Measurements from ENCODE around the gene APRT.

APRT gene

GRCh38 chr16:88819126-88819525, 7.4 kb upstream of the APRT start:
- Histone ChIP-seq H3K27me3 (ENCODE audit: control insufficient read depth, low read length) (no peaks in the 10 kb centered on the region), H3K79me2 (ENCODE audit: control insufficient read depth, low read length) (no peaks in the 10 kb centered on the region), H4K20me1 (ENCODE audit: control insufficient read depth, insufficient read depth, low read depth, low read length) (no peaks in the 10 kb centered on the region), H3K9me3 (ENCODE audit: control insufficient read depth, insufficient read depth, low read length) (no peaks in the 10 kb centered on the region), H3K4me3 (ENCODE audit: low read length) (no peak overlapping the region), H3F3A (ENCODE audit: control insufficient read depth, insufficient read depth) (no peaks in the 10 kb centered on the region), H3K4me2 (ENCODE audit: low read length) (no peak overlapping the region), H3K36me3 (ENCODE audit: control insufficient read depth, low read length) (no peaks in the 10 kb centered on the region), H3K9me2 (replicated peaks; ENCODE audit: control insufficient read depth, low read length) (no peaks in the 10 kb centered on the region), H3K27ac (ENCODE audit: low read depth, low read length) (no peak overlapping the region), H3K4me1 (ENCODE audit: control insufficient read depth, low read length) (no peaks in the 10 kb centered on the region)
- TF ChIP-seq EZH2phosphoT487 (IDR thresholded peaks at IDR 0.05; ENCODE audit: borderline replicate concordance, low read length) (no peak), CTCF (IDR thresholded peaks at IDR 0.05; ENCODE audit: low read depth, low read length, poor library complexity, severe bottlenecking) (no peak)

- Histone ChIP-seq H3K4me3 (ENCODE audit: low read length) (no peak overlapping the region), H3K9me2 (replicated peaks; ENCODE audit: control insufficient read depth, low read length) (no peaks in the 10 kb centered on the region), H3K9me3 (ENCODE audit: control insufficient read depth, insufficient read depth, low read length) (no peaks in the 10 kb centered on the region), H3K27me3 (ENCODE audit: control insufficient read depth, low read length) (no peaks in the 10 kb centered on the region), H4K20me1 (ENCODE audit: control insufficient read depth, insufficient read depth, low read depth, low read length) (no peaks in the 10 kb centered on the region), H3K4me1 (ENCODE audit: control insufficient read depth, low read length) (no peaks in the 10 kb centered on the region), H3K36me3 (ENCODE audit: control insufficient read depth, low read length) (no peaks in the 10 kb centered on the region), H3K4me2 (ENCODE audit: low read length) (no peak overlapping the region), H3K27ac (ENCODE audit: low read depth, low read length) (no peak overlapping the region), H3K79me2 (ENCODE audit: control insufficient read depth, low read length) (no peaks in the 10 kb centered on the region), H3F3A (ENCODE audit: control insufficient read depth, insufficient read depth) (no peaks in the 10 kb centered on the region; the same call in 1 of the 2 replicates)
- TF ChIP-seq CTCF (IDR thresholded peaks at IDR 0.05; ENCODE audit: low read depth, low read length, poor library complexity, severe bottlenecking) (no peak), EZH2phosphoT487 (IDR thresholded peaks at IDR 0.05; ENCODE audit: borderline replicate concordance, low read length) (no peak)
Measured at GRCh38 chr16:88818575-88818874, 6.8 kb upstream of the APRT start.

- no peak for TF ChIP-seq CTCF (IDR thresholded peaks at IDR 0.05; ENCODE audit: low read depth, low read length, poor library complexity, severe bottlenecking)
- TF ChIP-seq EZH2phosphoT487 (IDR thresholded peaks at IDR 0.05; ENCODE audit: borderline replicate concordance, low read length) = no peak
- H3K27ac ChIP-seq (ENCODE audit: low read depth, low read length) = no peak overlapping the region
Measured at GRCh38 chr16:88817785-88818574, 6.3 kb upstream of the APRT start.

More at GRCh38 chr16:88817785-88818574, 6.3 kb upstream of the APRT start:
- H3F3A ChIP-seq (ENCODE audit: control insufficient read depth, insufficient read depth) = no peaks in the 10 kb centered on the region; the same call in 1 of the 2 replicates
- no peaks in the 10 kb centered on the region for H3K79me2 ChIP-seq (ENCODE audit: control insufficient read depth, low read length)
- H3K36me3 ChIP-seq (ENCODE audit: control insufficient read depth, low read length) = no peaks in the 10 kb centered on the region
- H3K9me2 ChIP-seq (replicated peaks; ENCODE audit: control insufficient read depth, low read length) = no peaks in the 10 kb centered on the region
- H3K9me3 ChIP-seq (ENCODE audit: control insufficient read depth, insufficient read depth, low read length) = no peaks in the 10 kb centered on the region
- no peaks in the 10 kb centered on the region for H3K27me3 ChIP-seq (ENCODE audit: control insufficient read depth, low read length)
- no peak overlapping the region for H3K4me2 ChIP-seq (ENCODE audit: low read length)
- H4K20me1 ChIP-seq (ENCODE audit: control insufficient read depth, insufficient read depth, low read depth, low read length) = no peaks in the 10 kb centered on the region
- no peaks in the 10 kb centered on the region for H3K4me1 ChIP-seq (ENCODE audit: control insufficient read depth, low read length)
- H3K4me3 ChIP-seq (ENCODE audit: low read length) = no peak overlapping the region

Data from DOHH2 (cell line).